HL-60/S4 treated with phorbol 12-myristate 13-acetate at 8.2 ng/mL for 4 days and 3 days (cell line): ENCODE data around the gene GLYATL1B.
"Not testable (repeated sequence)": the region's sequence is repeated elsewhere in the genome, so short reads cannot be mapped to it uniquely, and the experiment has no call there.

Experiments used
- in situ Hi-C: fragments of 300-500 bp; cut with MboI; formaldehyde crosslinking; loops from 2 replicates; pipeline ENCODE4 v1.15.0; 2022; ENCODE audit warnings: low sequenced_read_pairs

Gene GLYATL1B

GRCh38 chr11:59095225-59095624, 9.1 kb downstream of the GLYATL1B start:
- in situ Hi-C loops = not testable (repeated sequence)

GRCh38 chr11:59095972-59096575, 10.0 kb downstream of the GLYATL1B start:
- in situ Hi-C loops = not testable (repeated sequence)

GRCh38 chr11:59097113-59097708, 11.1 kb downstream of the GLYATL1B start:
- in situ Hi-C loops = no loop called here

- in situ Hi-C loops = not testable (repeated sequence)
Measured at GRCh38 chr11:59097938-59098337, 11.8 kb downstream of the GLYATL1B start.

GRCh38 chr11:59102259-59102765, 16.2 kb downstream of the GLYATL1B start:
- in situ Hi-C loops = loop anchor here (25.0 kb wide), 1 partner anchor 110 kb away; the partner anchor contains the start of gene MPEG1

- in situ Hi-C loops = loop anchor here (25.0 kb wide), 1 partner anchor 106 kb away; the partner anchor contains the start of gene MPEG1
Measured at GRCh38 chr11:59106363-59107336, 20.5 kb downstream of the GLYATL1B start, which contains the start of gene FAM111B. Gene FAM111B (plus strand): TSS chr11:59107237. CDS start chr11:59109626, 2,389 bp downstream.

- in situ Hi-C loops = loop anchor here (25.0 kb wide), 1 partner anchor 105 kb away; the partner anchor contains the start of gene MPEG1
Measured at GRCh38 chr11:59107721-59108120, 21.6 kb downstream of the GLYATL1B start.

- in situ Hi-C loops = loop anchor here (25.0 kb wide), 1 partner anchor 100 kb away; the partner anchor contains the start of gene MPEG1
Measured at GRCh38 chr11:59112494-59112893, 26.4 kb downstream of the GLYATL1B start.

GRCh38 chr11:59114344-59114743, 28.2 kb downstream of the GLYATL1B start:
- in situ Hi-C loops = loop anchor here (25.0 kb wide), 1 partner anchor 98 kb away; the partner anchor contains the start of gene MPEG1

GRCh38 chr11:59115553-59115952, 29.4 kb downstream of the GLYATL1B start:
- in situ Hi-C loops = loop anchor here (25.0 kb wide), 1 partner anchor 97 kb away; the partner anchor contains the start of gene MPEG1

GRCh38 chr11:59117774-59118173, 31.7 kb downstream of the GLYATL1B start:
- in situ Hi-C loops = loop anchor here (25.0 kb wide), 1 partner anchor 95 kb away; the partner anchor contains the start of gene MPEG1

- in situ Hi-C loops = loop anchor here (25.0 kb wide), 1 partner anchor 92 kb away; the partner anchor contains the start of gene MPEG1
Measured at GRCh38 chr11:59119826-59120225, 33.7 kb downstream of the GLYATL1B start.

GRCh38 chr11:59135648-59136461, 49.7 kb downstream of the GLYATL1B start:
- in situ Hi-C loops = no loop called here

GRCh38 chr11:59136551-59136950, 50.4 kb downstream of the GLYATL1B start:
- in situ Hi-C loops = not testable (repeated sequence)

GRCh38 chr11:59137190-59137589, 51.1 kb downstream of the GLYATL1B start:
- in situ Hi-C loops = no loop called here

GRCh38 chr11:59138643-59139042, 52.5 kb downstream of the GLYATL1B start:
- in situ Hi-C loops = no loop called here

- in situ Hi-C loops = no loop called here
Measured at GRCh38 chr11:59141191-59141590, 55.1 kb downstream of the GLYATL1B start.

GRCh38 chr11:59141673-59142460, 55.8 kb downstream of the GLYATL1B start:
- in situ Hi-C loops = no loop called here
